GM18951 (cell line): ENCODE results near the gene KLHL35.

ENCODE experiments used
- POLR2A ChIP-seq: IDR thresholded peaks from 4 replicates; pipeline ENCODE4 v1.6.1; 2011; ENCODE audit warnings: mild to moderate bottlenecking; ENCODE audit not compliant: insufficient read length, insufficient read depth; ENCODE audit errors: extremely low read depth
- in situ Hi-C: fragments of 300-500 bp; cut with MboI; formaldehyde crosslinking; loops from one replicate; pipeline ENCODE4 v1.12.0; 2022; ENCODE audit warnings: low sequenced_read_pairs, mixed read lengths, inconsistent platforms; ENCODE audit not compliant: unreplicated experiment

Gene KLHL35

GRCh38 chr11:75474240-75474639 lies 41.2 kb upstream of the KLHL35 start:
- TF ChIP-seq POLR2A = no peak
- in situ Hi-C loops = no loop called here

- no peak for TF ChIP-seq POLR2A
- in situ Hi-C loops = no loop called here
Measured at GRCh38 chr11:75473684-75474083, 40.7 kb upstream of the KLHL35 start.

GRCh38 chr11:75472081-75472732 lies 39.2 kb upstream of the KLHL35 start:
- in situ Hi-C loops = no loop called here
- no peak for TF ChIP-seq POLR2A

- in situ Hi-C loops = no loop called here
Measured at GRCh38 chr11:75471176-75471973, 38.4 kb upstream of the KLHL35 start.

GRCh38 chr11:75470476-75471080 lies 37.6 kb upstream of the KLHL35 start:
- in situ Hi-C loops = no loop called here
- TF ChIP-seq POLR2A = no peak

More at GRCh38 chr11:75471176-75471973, 38.4 kb upstream of the KLHL35 start:
- TF ChIP-seq POLR2A = no peak

GRCh38 chr11:75469785-75470405 lies 36.9 kb upstream of the KLHL35 start:
- no peak for TF ChIP-seq POLR2A
- in situ Hi-C loops = no loop called here

- TF ChIP-seq POLR2A = no peak
- in situ Hi-C loops = no loop called here
Measured at GRCh38 chr11:75468534-75469340, 35.7 kb upstream of the KLHL35 start.

GRCh38 chr11:75467881-75468280 lies 34.9 kb upstream of the KLHL35 start:
- in situ Hi-C loops = no loop called here
- TF ChIP-seq POLR2A = no peak

GRCh38 chr11:75467311-75467710 lies 34.3 kb upstream of the KLHL35 start:
- in situ Hi-C loops = no loop called here
- no peak for TF ChIP-seq POLR2A

GRCh38 chr11:75465701-75466531 lies 32.9 kb upstream of the KLHL35 start:
- in situ Hi-C loops = no loop called here
- no peak for TF ChIP-seq POLR2A

GRCh38 chr11:75463106-75463774 lies 30.2 kb upstream of the KLHL35 start:
- in situ Hi-C loops = no loop called here
- TF ChIP-seq POLR2A = no peak
